ENCODE results near the gene LCAT.

GRCh38 chr16:67919622-67920221, 24.2 kb downstream of the LCAT start:
- TF ChIP-seq, protein P1, sequence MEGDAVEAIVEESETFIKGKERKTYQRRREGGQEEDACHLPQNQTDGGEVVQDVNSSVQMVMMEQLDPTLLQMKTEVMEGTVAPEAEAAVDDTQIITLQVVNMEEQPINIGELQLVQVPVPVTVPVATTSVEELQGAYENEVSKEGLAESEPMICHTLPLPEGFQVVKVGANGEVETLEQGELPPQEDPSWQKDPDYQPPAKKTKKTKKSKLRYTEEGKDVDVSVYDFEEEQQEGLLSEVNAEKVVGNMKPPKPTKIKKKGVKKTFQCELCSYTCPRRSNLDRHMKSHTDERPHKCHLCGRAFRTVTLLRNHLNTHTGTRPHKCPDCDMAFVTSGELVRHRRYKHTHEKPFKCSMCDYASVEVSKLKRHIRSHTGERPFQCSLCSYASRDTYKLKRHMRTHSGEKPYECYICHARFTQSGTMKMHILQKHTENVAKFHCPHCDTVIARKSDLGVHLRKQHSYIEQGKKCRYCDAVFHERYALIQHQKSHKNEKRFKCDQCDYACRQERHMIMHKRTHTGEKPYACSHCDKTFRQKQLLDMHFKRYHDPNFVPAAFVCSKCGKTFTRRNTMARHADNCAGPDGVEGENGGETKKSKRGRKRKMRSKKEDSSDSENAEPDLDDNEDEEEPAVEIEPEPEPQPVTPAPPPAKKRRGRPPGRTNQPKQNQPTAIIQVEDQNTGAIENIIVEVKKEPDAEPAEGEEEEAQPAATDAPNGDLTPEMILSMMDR (conservative IDR thresholded peaks at IDR 0.05; ENCODE audit: low read depth in 2 of 2): peak in 1 of 2 experiments; percentile 49; a peak in 2 of 4 replicates
- TF ChIP-seq POLR2AphosphoS5 (IDR thresholded peaks at IDR 0.05; ENCODE audit: low read depth) (no peak), ETS1 (IDR thresholded peaks at IDR 0.05) (no peak), EZH2 (IDR thresholded peaks at IDR 0.05; ENCODE audit: low read depth, unreplicated experiment) (no peak), EZH2phosphoT487 (IDR thresholded peaks at IDR 0.05; ENCODE audit: unreplicated experiment) (no peak), NANOG (IDR thresholded peaks at IDR 0.05; ENCODE audit: borderline replicate concordance) (no peak), CREB1 (CRISPR knock-in tag; IDR thresholded peaks at IDR 0.05; ENCODE audit: low read depth) (no peak), JUNB (IDR thresholded peaks at IDR 0.05; ENCODE audit: unreplicated experiment) (no peak), ZNF331 (CRISPR knock-in tag; IDR thresholded peaks at IDR 0.05; ENCODE audit: low read depth) (no peak)
- TF ChIP-seq, protein P2, sequence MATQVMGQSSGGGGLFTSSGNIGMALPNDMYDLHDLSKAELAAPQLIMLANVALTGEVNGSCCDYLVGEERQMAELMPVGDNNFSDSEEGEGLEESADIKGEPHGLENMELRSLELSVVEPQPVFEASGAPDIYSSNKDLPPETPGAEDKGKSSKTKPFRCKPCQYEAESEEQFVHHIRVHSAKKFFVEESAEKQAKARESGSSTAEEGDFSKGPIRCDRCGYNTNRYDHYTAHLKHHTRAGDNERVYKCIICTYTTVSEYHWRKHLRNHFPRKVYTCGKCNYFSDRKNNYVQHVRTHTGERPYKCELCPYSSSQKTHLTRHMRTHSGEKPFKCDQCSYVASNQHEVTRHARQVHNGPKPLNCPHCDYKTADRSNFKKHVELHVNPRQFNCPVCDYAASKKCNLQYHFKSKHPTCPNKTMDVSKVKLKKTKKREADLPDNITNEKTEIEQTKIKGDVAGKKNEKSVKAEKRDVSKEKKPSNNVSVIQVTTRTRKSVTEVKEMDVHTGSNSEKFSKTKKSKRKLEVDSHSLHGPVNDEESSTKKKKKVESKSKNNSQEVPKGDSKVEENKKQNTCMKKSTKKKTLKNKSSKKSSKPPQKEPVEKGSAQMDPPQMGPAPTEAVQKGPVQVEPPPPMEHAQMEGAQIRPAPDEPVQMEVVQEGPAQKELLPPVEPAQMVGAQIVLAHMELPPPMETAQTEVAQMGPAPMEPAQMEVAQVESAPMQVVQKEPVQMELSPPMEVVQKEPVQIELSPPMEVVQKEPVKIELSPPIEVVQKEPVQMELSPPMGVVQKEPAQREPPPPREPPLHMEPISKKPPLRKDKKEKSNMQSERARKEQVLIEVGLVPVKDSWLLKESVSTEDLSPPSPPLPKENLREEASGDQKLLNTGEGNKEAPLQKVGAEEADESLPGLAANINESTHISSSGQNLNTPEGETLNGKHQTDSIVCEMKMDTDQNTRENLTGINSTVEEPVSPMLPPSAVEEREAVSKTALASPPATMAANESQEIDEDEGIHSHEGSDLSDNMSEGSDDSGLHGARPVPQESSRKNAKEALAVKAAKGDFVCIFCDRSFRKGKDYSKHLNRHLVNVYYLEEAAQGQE (IDR thresholded peaks at IDR 0.05; ENCODE audit: unreplicated experiment): no peak

Data from GM23338 (cell line).